HG02884 (cell line): ENCODE data around the gene CCDC169.

Experiments used
- ATAC-seq: cut with Tn5 transposase; IDR thresholded peaks from one replicate; pipeline ENCODE4 v1.9.1; 2021; ENCODE audit warnings: mild to moderate bottlenecking, moderate library complexity; ENCODE audit not compliant: unreplicated experiment

CCDC169 gene

DNA sequence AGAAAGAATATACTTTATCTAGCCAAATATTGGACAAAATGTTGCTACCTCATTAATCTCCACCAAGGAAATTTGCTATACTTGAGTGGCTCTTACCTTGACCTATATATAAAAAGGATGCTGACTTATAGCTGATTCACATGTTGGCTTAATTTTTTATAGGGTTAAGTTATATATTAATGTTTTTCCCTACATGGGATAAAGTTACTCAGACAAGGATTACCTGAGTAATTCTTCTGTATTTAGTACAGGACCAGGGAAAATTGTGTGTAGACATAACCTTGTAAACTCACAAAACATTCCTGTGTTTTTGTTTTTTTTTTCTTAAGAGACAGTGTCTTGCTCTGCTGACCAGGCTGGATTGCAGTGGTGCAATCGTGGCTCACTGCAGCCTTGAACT lies 52.6 kb downstream of the CCDC169 start:
- ATAC-seq = no peak

DNA sequence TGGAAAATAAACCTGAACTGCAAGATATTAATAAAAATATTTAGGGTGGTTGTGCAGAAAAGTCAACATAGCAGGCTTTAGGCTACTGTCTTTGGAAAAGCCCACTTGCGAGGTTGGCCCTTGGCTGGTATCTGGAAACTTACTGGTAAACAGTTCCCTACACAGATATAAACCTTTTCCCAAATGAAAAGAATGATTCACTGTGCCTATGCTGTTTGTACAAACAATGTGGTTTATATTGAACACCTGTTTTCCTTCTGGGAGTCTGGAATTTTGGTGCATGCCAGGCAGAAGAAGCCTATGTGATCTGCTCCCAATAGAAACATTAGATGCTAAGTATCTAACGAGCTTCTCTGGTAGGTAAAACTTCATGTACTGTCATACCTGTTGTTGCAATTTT lies 53.5 kb downstream of the CCDC169 start:
- no peak for ATAC-seq

DNA sequence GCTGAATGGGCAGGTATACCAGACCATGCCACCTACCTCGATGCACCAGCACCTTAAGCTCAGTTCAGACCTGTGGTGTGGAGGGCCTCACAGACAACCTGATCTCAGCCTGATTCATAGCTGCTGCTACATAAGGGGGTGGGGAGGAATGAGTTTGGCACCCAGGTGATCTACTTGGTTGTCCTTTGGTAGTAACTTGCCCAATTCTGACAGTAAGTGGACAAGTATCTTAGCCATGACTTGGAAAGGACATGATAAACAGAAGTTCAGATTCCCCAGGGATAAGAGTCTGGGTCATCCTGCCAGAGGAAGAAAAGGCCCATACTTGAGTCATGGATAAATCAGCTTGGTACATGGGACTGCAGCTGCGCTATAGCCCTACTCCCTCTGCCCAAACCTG lies 54.9 kb downstream of the CCDC169 start:
- no peak for ATAC-seq

DNA sequence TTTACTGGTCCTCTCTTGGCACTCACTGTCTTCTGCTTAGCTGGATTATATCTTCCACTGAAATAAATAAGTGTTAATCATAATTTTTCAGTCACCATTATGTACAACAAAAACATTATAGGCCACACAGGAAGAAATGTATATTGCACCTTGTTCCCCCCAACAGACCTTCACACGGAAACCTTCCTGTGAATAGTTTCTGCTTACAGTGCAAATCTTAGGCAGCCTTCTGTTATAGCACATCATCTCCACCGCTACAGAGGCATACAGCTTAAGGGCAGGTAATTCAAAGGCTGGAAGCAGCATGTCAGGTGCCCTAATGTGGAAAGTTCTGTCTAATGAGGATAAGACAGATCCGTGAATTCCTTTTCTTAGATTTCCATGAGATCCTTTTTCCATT lies 66.4 kb downstream of the CCDC169 start:
- ATAC-seq = no peak

DNA sequence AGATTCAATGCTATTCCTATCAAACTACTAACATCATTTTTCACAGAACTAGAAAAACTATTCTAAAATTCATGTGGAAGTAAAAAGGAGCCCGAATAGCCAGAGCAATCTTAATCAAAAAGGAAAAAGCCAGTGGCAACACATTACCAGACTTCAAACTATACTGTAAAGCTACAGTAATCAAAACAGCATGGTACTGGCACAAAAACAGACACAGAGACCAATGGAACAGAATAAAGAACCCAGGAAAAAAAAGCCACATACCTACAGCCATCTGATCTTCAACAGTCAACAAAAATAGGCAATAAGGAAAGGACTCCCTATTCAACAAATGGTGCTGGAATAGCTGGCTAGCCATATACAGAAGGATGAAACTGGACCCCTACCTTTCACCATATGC lies 72.9 kb downstream of the CCDC169 start:
- ATAC-seq = no peak

GRCh38 chr13:36219883-36220282 lies 77.7 kb downstream of the CCDC169 start:
- no peak for ATAC-seq

GRCh38 chr13:36217456-36217855 lies 80.2 kb downstream of the CCDC169 start:
- ATAC-seq = no peak

DNA sequence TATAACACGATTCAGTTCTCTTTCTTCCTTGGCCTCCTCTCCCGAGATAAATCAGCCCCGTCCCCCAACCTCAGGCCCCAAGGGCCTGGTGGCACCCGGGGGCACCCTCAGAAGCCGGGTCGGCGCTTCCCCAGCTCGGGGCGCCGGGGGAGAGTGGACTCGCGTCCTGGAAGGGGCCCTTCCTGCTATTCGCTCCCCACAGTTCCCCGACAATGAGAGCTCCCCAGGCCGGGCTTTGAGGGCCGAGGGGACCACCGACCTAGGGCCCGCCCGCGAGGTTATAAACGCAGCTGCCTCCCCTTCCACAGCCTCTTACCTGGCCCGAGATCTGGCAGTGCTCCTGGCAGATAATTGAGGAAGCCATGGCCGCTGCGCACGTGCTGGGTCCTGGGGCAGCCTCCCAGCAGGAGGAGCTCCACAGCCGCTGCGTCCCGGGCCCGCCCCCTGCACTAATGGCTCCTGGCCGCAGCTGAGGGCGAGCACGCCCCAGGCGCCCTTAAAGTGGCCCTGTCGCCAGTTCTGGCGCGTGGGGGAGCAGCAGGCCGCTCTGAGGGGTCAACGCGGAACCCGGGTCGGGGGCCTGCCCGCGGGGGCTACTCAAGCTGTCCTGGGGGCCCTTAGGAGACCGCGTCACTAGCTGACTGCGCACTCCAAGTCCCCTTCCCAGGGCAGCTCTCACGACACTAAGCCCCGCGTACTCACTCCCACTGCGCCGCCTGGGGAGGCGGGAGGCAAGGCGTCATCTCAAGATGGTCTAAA lies 83.3 kb downstream of the CCDC169 start, which contains the start of gene SOHLH2:
Gene SOHLH2, minus strand, starts transcription at position 394 of the 759 bp plus-strand sequence. Its CDS starts 30 bp downstream, at position 364.
- ATAC-seq = no peak

- ATAC-seq = no peak
These were observed 84.8 kb downstream of the CCDC169 start for GRCh38 chr13:36212789-36213188.

DNA sequence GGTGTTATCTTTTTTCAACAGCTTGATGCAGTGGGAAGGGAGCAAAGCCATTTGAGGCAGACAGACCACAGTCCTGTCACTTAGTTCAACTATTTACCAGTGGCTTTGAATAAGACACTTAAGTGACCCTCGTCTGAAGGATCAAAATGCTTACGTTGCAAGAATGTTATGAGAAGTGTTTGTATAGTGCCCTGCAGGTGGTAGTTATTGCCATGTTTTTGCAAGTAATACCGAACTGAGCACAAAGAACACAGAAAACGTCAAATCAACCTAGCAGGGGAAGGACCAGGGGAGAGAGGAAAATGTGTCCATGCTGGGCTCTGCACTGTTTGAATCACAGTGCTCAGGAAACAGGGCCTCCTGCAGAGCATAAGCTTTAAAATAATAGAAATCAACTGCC lies 86.0 kb downstream of the CCDC169 start:
- no peak for ATAC-seq

DNA sequence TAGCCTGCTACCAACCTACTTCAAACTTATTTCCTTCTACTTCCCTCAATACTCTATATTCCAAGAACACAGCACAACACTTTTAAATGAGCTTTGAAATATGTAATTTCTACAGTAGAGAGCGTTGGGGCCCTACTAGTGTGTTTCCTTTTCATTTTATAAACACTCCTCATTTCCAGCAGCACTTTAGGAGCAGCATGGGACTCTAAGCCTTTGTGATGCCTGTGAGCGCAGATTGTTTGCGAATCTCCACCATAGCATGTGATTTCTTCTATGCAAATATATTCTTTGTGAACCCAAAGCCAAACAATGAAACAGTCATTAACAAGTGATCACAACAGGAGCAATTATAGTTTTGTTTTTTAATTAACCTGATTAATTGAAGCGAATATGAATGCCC lies 86.9 kb downstream of the CCDC169 start:
- ATAC-seq = no peak

DNA sequence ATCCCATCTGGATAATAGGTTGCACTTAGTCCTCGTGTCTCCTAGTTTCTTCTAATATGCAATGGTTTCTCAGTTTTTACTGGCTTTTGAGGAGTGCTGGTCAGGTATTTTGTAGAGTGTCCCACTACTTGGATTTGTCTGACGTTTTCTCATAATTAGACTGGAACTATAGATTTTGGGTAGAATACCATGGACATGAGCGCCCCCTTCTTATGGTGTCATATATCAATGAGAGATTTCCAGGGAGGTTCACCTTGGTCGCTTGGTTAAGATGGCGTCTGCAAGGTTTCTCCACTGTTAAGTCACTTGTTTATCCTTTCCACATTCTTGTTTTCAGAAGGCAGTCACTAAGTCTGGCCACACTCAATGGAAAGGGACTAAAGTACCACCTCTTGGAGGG lies 89.9 kb downstream of the CCDC169 start:
- ATAC-seq = no peak

GRCh38 chr13:36193151-36193855 lies 104.3 kb downstream of the CCDC169 start:
- ATAC-seq = no peak

DNA sequence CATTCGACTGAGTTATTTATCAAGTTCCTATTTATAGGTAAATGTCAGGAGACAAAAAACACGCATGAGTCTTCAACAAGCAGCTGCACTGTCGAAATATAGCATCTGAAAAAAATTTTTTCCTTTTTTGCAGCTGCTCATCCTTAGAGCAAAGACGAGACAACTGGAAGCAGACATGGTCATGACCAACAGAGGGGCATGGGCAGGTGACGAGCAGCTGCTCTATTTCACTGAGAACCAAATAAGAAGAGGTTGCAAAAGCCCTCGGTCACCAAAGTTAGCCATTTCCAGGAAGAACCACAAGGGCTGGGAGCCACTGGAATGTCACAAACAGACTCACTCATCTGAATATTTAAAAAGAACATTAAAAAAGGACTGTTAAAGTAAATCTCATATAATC lies 105.4 kb downstream of the CCDC169 start:
- ATAC-seq = no peak

GRCh38 chr13:36190771-36191170 lies 106.8 kb downstream of the CCDC169 start:
- ATAC-seq = no peak

GRCh38 chr13:36188441-36188840 lies 109.2 kb downstream of the CCDC169 start:
- ATAC-seq = no peak

GRCh38 chr13:36183901-36184300 lies 113.7 kb downstream of the CCDC169 start:
- ATAC-seq = no peak
